GM18519 (cell line): ENCODE data around the gene HLF.
"Not testable (repeated sequence)": the region's sequence is repeated elsewhere in the genome, so short reads cannot be mapped to it uniquely, and the experiment has no call there.

ENCODE experiments used
- ATAC-seq: cut with Tn5 transposase; IDR thresholded peaks from one replicate; pipeline ENCODE4 v1.9.1; 2021; ENCODE audit warnings: mild to moderate bottlenecking, moderate library complexity; ENCODE audit not compliant: unreplicated experiment, low FRiP score

Gene HLF

DNA sequence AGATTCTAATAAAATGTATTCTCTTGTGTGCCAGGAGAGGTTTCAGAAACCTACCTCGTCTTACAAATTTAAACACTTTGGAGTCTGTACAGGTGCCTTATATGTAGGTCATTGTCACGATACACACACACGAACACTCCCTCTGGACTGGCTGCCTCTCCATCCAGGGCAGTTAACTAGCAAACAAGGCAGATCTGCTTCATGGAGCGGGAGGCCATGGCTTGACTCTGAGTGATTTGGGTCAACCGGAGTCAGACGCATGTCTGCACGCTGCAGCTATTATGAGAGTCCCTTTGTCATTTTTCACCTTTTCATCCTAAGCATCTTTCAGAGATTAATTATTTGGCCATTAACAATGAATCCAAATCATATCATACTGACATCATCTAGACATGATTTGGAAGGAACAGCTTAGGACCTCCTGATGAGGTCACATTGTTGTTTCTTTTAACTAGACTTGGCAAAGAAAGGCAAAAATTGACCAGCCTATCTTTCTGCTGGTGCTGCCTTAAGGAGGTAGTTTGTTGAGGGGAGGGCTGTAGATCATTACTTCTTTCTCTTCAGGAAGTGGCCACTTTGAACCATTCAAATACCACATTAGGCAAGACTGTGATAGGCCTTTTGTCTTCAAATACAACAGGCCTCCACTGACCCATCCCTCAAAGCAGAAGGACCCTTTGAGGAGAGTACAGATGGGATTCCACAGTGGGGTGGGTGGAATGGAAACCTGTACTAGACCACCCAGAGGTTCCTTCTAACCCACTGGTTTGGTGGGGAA is 58.9 kb downstream of the HLF start:
- no peak for ATAC-seq

DNA sequence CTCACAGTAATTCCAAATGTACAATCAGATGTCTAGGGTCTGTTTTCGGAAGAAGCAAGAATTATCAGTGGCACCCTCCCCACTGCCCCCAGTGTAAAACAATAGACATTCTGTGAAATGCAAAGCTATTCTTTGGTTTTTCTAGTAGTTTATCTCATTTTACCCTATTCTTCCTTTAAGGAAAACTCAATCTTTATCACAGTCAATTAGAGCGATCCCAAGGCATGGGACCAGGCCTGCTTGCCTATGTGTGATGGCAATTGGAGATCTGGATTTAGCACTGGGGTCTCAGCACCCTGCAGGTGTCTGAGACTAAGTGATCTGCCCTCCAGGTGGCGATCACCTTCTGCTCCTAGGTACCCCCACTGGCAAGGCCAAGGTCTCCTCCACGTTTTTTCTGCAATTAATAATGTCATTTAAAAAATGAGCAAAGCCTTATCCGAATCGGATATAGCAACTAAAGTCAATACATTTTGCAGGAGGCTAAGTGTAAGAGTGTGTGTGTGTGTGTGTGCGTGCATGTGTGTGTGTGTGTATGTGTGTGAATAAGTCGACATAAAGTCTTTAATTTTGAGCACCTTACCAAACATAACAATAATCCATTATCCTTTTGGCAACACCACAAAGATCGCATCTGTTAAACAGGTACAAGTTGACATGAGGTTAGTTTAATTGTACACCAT is 59.7 kb downstream of the HLF start:
- no peak for ATAC-seq

GRCh38 chr17:55325406-55325805 is 60.6 kb downstream of the HLF start:
- no peak for ATAC-seq

DNA sequence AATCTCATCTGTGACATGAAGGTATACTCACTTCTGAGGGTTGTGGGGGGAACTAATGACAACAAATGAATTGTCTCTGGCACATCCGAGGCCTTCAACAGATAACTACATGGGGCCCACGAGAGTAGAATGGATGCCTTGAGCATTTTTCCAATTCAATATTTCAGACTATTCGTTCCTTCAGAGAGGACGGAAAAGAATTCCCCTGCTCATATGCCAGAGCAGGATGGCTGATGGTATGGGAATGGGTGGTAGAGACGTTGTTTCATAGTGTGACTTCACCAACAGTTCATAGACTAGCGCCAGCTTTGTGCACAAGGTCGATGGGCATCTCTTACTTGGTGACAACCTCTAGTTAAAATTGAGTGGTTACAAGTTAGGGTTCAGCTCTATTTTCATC is 61.3 kb downstream of the HLF start:
- ATAC-seq, result no peak

DNA sequence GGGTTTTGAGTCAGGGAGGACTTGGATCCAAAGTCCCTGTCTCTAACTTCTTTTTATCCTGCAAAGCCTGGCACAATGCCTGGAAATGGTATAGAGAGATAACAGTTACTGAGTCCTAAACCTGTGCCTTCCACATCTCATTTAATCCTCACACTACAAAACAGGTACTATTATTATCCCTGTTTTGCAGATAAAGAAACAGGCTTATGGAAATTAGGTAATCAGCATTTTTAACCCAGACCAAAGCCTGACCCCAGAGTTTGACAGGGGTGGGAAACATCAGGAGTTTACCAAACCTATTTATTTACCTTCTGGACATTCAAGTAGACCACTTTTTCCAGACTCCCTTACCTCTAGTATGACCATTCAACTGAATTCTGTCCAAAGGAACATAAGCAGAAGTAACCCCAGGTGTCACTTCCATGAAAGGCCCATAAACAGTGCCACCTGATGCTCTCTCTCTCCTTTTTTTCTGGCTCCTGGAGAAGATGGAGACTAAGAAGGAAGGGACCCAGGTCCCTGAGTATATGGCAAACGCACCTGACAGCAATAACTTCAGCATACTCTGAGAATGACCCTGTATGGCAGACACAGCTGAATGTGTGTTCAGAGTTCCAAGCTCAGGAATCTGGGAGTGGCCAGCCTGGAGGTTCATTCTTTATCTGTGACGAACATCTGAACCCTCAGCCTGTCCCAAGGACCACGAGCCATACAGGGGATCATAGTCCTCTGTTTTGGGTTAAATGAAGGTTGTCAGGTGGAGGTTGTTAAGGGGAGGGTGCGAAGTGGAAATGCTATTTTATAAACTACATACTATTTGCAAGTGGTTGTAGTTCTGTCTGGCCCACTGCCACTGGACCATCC is 62.7 kb downstream of the HLF start:
- no peak for ATAC-seq

GRCh38 chr17:55328514-55328913 is 63.8 kb downstream of the HLF start:
- not testable (repeated sequence) for ATAC-seq

DNA sequence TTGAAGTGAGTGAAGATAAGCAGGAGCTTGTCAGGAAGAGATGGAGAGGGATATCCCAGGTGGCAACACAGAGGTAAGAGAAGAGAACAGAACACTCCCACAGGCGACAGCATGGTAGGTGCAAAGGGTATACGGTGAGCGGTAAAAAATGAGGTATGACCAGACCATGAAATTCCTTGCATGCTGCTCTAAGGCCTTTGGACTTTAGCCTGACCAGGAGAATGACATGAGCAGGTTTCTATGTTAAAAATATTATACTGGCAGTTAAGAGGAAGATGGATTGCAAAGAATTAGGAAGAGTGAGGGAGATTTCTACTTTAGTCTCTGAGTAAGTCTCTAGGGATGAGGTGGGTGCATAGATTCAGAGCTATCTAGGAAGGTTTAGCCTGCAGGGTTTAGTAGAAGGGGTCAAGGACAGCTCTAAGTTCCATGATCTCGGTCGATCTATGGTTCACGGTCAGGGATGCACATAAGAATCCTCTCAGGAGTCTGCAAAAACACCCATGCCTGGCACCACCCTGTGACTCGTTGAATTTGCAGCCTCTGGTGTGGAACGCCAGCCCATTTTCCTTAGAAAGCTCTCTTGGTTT is 65.7 kb downstream of the HLF start:
- no peak for ATAC-seq

DNA sequence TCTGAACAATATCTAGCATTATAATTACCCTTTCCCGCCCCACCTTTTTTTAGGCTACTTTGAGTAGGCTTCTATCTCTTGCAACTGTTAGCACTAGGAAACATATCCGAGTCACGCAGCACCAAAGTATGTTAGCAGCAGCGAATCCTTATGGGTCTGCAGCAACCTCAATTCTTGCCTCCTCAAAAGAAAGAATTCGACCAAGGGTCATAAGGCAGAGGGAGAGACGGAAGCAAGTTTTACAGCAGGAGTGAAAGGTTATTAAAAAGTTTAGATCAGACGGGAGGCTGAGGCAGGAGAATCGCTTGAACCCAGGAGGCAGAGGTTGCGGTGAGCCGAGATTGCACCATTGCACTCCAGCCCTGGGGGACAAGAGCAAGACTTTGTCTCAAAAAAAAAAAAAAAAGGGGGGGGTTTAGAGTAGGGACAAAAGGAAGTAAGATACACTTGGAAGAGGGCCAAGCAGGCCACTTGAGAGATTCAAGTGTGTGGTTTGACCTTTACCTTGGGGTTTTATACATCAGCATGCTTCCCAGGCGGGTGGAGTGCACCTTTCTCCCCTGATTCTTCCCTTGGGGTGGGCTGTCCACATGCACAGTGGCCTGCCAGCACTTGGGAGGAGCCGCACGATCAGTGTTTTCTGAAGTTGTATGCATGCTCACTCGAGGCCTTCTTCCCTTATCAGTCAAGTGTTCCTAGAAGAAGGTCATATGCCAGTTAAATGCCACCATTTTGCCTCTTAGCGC is 67.7 kb downstream of the HLF start:
- ATAC-seq, result no peak

GRCh38 chr17:55334285-55334684 is 69.5 kb downstream of the HLF start:
- no peak for ATAC-seq

DNA sequence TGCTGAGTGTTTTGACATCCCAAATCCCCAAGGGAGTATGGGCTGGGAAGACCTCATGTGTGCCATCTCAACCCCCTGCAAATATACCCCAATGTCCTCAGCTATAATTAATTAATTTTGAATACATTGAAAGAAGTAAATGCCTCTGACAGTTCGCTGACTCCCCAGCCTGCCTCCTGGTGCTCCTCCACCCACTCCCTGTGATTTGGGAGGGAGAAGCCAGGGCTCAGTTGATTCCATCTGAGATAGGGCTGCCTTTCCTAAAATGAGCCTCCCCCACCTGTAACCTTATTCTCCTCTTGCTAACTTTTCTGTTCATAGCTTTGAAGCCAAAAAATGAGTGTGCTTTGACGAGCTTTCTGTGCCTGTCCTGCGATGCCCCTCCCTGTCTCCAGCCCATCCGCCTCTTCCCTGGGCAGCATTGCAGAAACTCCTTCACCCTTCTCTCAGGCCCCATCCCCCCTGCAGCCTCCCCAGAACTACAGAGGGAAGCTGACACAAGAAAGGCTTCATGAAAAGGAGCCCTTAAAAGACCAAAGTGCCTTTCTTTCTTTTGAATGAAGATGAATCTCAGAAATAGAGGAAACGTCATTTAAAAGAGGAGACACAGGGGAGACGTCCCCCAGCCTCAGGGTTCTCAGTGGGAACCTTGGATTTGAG is 70.3 kb downstream of the HLF start:
- ATAC-seq, result no peak

GRCh38 chr17:55335625-55336024 is 70.9 kb downstream of the HLF start:
- no peak for ATAC-seq

DNA sequence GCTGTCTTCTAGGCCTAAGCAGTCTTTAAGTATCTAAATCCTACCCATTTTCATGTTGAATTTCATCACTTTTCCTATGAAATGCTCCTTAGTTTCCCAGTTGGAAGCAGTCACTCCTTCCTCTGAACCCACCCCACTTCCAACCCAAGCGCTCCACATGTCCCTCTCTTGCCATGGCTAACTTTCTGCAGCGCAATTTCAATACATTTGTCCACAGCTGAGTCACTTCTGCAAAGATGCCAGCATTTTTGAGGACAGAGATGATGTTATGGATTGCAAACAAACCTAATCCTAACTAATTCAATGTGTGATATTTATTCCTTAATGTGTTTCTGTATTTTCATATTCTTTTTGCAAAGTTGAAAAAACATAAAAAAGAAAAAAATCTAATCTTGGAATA is 71.7 kb downstream of the HLF start:
- no peak for ATAC-seq

- ATAC-seq, result no peak
Measured at GRCh38 chr17:55340176-55340575, 75.4 kb downstream of the HLF start.

DNA sequence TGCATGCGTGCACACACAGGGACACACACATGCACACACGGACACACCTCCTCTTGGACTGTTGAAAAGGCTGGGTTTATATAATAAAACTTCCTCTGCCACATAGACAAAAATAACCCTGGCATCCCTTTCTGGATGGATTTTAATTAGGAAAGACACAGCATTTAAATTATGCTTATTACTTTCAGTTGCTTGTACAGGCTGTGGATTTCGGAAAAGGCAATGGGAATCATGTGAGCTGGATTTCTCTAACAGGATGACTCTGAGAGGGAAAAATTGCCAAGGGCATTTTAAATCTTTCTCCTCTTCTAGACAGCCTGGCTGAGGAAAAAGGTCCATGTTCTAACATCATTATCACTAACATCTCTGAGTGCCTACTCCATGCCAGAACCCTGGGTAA is 75.9 kb downstream of the HLF start:
- ATAC-seq, result no peak

GRCh38 chr17:55341432-55341831 is 76.7 kb downstream of the HLF start:
- no peak for ATAC-seq

DNA sequence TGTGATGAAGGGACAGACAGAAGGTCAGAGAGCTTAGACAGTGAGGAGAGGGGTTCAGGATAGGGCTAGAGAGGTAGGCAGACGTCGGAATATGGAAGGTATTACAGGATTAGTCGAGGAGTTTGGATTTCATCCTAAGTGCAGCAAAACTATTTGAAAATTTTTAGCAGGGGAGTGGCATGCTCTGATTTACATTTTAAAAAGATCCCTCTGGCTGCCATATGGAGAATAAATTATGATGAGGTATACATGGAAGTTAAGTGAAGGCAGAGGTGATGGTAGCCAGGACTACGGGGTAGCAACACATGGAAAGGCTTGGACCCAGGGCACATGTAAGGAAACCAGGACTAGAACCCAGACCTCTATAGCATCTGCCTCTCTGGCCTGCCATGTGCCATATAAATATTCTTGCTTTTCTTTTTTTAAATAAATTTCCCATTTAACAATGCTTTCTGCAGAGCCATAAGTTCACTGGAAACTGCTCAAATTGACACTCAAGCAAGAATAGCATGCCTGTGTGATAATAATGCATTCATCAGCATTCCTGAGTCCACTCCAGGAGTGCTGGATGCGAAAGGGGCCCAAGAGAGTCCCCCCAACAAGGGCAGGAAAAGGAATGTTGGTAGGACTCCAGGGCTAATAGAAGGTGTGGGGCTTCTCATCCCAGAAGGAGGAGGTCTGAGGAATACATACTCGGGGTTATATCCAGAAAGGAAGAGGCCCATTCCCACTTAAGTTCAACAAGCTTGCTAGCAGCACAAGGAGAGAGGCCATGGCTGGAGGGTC is 78.2 kb downstream of the HLF start:
- ATAC-seq, result no peak

DNA sequence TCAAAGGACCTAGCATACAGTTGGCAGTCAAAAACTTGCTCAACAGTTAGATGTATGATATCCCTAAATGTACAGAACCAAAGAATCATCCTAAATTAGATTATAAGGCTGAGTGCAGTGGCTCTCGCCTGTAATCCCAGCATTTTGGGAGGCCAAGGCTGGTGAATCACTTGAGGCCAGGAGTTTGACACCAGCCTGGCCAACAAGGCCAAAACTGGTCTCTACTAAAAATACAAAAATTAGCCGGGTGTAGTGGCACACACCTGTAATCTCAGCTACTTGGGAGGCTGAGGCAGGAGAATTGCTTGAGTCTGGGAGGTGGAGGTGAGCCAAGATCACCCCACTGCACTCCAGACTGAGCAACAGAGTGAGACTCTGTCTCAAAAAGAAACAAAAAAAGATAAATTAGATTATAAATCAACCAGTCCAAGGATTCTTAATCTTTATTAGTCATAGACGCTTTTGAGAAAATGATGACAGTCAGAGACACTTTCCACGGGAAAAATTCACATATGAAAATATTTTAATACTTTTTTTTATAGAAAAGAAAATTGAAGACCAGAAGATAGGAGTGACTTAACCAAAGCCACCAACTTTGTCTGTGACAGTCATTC is 79.2 kb downstream of the HLF start:
- no peak for ATAC-seq

DNA sequence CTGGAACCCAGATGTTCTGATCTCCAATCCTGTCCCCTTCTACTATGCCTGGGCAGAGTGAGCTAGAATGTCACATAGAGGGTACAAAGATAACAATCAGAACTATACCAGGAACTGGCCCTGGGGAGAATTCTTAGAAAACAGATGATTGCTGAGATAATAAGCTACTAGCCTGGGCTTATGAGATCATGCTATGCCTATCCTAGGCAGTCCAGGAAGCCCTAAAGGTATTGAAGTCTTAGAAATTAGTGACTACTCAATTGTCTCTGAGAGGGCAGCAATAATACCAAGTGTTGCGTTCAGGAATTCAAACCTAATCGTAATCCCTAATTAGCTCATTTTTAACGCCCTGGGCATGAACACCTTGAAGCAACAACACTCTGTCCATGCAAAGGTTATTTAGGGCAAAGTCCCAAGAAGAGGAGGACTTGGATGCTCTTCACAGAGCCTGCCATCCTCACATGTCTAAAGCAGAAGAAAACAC is 79.8 kb downstream of the HLF start:
- ATAC-seq, result no peak
